ENCODE results near the gene RAVER2.
"Not testable (repeated sequence)": the region's sequence is repeated elsewhere in the genome, so short reads cannot be mapped to it uniquely, and the experiment has no call there.

Gene RAVER2

GRCh38 chr1:64748706-64749105, 3.8 kb downstream of the RAVER2 start:
- DNase-seq, result no peak

- DNase-seq, result no peak
These were observed 5.2 kb downstream of the RAVER2 start for GRCh38 chr1:64750092-64750491.

DNA sequence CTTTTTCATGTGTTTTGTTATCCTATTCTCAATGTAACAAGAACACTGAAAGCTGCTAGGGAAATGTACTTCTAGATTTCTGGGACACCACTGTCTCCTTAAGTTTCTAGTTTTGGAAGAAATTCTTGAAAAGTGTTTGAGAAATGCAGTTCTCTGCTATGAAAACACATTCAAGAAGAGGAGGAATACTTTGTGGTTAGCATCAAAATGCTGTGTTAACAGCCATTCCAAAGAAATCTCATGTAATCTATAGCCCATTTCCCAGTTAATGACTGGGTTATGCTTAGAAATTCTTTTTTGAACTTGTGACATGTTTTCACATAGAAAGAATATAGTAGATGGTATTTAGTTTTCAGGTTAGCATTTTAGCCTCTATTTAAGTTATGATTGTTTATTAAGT, 6.0 kb downstream of the RAVER2 start:
- no peak for DNase-seq

- no peak for DNase-seq
These were observed 9.3 kb downstream of the RAVER2 start for GRCh38 chr1:64754173-64754572.

DNA sequence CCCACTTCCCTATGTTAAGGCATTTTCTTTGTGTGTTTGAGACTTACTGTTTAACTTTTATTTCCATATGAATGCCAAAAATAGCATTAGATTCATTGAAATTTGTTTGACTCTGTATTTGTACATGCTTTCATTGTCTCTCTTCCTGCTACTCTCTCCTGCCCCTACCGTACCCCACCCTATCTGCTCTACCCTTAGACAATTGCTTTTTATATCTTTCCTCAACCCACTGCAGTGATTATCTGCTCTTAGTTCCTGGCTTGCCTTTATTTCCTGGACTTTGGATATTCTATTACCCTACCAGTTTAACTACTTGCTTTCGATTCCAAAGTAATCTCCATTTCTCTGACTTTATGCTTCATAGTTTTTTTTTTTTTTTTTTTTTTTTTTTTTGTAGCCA, 10.5 kb downstream of the RAVER2 start:
- no peak for DNase-seq

- DNase-seq, result no peak
These were observed 11.9 kb downstream of the RAVER2 start for GRCh38 chr1:64756770-64757169.

DNA sequence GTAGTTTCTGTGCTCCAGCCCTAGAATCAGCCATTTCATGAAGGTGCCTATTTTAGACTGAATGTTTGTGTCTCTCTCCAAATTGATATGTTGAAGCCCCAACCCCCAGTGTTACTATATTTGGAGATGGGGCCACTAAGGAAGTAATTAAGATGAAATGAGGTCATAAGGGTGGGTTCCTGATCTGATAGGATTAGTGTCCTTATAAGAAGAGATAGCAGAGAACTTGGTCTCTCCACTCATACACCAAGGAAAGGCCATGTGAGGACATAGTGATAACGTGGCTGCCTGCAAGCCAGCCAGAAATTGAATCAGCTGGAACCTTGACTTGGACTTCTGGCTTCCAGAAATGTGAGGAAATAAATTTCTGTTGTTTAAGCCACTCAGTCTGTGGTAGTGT, 12.3 kb downstream of the RAVER2 start:
- DNase-seq, result no peak

DNA sequence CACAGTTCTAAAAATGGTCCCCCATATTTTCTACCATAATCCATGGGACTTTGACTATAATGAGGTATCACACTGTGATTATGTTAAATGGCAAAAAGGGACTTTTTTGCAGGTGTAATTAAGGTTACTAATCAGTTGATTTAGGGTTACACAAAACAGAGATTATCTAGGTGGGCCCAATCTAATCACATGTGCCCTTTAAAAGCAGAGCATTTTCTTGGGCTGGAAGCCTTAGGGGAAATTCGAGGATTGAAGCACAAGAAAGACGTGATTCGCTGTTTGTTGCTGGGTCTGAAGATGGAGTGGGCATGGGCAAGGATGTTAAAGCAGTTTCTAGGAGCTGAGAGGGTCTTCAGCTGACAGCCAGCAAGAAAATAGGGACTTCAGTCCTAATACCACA, 13.4 kb downstream of the RAVER2 start:
- DNase-seq, result no peak

GRCh38 chr1:64759968-64760367, 15.1 kb downstream of the RAVER2 start:
- no peak for DNase-seq

DNA sequence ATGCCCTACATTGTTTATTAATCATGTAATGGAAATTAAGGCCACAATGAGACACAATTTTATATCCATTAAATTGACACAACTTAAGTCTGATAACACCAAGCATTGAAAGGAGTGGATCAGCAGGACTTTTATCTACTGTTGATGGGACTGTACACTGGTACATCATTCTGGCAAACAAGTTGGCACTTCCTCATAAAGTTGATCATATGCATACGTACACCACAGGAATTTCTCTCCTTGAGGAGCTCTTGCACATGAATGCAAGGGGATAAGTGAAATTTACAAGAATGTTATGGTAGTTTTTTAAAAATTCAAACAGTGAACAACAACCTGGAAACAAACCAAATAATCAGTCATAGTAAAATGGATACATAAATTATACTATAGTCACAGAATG, 20.1 kb downstream of the RAVER2 start:
- DNase-seq, result no peak

DNA sequence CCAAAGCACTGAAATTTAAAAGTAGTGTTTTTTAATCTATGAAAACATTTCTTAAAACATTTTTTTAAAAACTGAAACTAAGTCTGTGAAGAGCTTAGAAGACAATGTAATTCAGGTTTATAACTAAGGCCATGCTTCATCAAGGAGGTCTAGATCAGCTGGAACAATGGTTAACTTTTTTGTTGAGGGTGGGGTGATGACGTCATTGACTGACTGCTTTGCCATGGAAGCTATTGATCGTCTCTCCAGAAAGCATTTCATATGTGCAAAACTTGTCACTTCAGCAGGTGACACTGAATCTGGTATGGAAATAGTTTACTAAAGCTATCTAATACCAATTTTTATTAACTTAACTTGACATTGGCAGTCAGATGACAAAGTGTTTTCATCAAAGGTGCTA, 21.0 kb downstream of the RAVER2 start:
- DNase-seq, result no peak

- no peak for DNase-seq
These were observed 21.6 kb downstream of the RAVER2 start for GRCh38 chr1:64766429-64766828.

DNA sequence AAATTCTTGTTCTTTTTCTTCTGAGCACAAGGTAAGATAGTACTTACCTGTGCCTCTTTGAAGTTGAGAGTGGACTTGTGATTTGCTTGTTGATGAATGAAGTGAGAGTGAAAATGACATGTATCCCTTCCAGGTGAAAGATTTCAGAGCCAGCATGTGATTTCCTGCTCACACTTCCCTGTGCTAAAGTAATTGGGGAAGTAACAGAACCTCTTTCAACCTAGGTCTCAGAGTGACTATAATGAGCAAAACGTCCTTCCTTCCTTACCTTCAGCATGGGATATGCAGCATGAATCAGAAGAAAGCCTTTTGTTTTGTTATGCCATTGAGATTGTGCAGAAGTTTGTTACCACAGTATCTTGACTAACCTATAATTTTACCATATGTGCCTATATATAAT, 24.6 kb downstream of the RAVER2 start:
- DNase-seq, result no peak

GRCh38 chr1:64769971-64770370, 25.1 kb downstream of the RAVER2 start:
- DNase-seq, result no peak

GRCh38 chr1:64773306-64773705, 28.4 kb downstream of the RAVER2 start:
- DNase-seq, result not testable (repeated sequence)

DNA sequence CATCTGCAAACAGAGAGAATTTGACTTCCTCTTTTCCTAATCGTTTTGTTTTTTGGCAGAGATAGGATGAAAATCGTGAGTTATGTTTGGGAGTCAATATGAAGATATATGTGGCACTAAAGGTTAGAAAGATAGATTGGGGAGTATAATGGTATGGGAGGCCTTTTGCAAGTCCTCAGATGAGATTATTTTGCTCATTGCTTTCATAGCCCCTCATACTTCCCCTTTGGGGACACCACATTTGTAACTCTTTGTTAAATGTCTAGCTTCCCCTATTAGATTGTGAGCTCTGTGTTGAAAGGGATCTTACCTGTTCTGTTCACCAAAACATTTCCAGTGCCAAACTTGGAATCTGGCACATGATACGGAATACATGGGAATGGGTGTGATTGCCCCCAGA, 30.2 kb downstream of the RAVER2 start:
- no peak for DNase-seq

GRCh38 chr1:64782044-64782443, 37.2 kb downstream of the RAVER2 start:
- DNase-seq, result not testable (repeated sequence)

DNA sequence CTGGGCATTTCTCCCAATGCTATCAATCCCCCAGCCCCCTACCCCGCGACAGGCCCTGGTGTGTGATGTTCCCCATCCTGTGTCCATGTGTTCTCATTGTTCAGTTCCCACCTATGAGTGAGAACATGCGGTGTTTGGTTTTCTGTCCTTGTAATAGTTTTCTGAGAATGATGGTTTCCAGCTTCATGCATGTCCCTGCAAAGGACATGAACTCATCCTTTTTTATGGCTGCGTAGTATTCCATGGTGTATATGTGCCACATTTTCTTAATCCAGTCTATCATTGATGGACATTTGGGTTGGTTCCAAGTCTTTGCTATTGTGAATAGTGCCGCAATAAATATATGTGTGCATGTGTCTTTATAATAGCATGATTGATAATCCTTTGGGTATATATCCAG, 38.0 kb downstream of the RAVER2 start:
- not testable (repeated sequence) for DNase-seq

GRCh38 chr1:64790832-64791487, 46.1 kb downstream of the RAVER2 start:
- DNase-seq, result no peak

DNA sequence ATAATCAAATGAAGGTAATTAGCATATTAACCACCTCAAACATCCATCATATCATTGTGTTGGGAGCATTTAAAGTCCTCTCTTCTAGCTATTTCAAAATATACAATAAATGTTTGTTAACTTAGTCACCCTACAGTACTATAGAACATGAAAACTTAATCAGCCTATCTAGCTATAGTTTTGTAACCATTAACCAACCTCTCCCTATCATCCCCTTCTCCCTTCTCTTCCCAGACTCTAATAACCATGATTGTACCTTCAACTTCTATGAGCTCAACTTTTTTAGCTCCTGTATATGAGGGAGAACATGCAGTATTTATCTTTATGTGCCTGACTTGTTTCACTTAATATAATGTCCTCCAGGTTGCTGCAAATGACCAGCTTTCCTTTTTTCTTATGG, 54.0 kb downstream of the RAVER2 start:
- DNase-seq, result no peak

DNA sequence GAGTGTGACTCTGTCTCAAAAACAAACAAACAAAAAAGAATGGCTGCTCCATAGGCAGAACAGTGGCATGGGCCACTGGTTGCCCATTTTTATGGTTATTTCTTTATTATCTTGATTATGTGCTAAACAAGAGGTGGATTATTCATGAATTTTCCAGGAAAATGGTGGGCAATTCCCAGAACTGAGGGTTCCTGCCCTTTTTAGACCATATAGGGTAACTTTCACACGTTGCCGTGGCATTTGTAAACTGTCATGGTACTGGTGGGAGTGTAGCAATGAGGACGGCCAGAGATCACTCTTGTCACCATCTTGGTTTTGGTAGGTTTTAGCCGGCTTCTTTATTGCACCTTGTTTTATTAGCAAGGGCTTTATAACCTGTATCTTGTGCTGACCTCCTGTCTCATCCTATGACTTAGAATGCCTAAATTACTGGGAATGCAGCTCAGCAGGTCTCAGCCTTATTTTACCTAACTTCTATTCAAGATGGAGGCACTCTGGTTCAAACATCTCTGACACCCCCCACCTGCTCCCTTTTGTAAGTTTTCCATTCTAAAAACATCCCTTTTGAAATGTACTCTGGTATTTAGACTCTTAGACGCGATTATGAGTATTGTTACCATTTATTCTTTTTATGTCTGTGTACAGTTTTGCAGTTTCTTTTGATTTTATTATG, 57.1 kb downstream of the RAVER2 start:
- DNase-seq, result no peak

DNA sequence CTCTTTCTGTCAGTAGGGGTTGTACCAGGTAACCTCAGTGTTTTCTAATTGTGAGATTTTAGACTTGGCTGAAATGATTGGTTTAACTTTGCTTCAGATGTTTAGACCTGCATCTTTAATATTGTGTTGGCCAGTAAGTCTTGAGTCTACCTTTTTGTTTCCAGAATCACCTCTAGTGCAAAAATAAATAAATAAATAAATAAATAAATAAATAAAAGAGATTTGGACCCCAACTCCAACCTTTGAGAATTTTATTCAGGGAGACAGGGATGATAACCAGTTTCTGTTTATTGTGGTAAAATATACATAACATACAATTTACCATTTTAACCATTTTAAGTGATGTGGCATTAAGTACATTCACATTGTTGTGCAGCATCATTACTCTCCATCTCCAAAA, 64.4 kb downstream of the RAVER2 start:
- DNase-seq, result no peak

DNA sequence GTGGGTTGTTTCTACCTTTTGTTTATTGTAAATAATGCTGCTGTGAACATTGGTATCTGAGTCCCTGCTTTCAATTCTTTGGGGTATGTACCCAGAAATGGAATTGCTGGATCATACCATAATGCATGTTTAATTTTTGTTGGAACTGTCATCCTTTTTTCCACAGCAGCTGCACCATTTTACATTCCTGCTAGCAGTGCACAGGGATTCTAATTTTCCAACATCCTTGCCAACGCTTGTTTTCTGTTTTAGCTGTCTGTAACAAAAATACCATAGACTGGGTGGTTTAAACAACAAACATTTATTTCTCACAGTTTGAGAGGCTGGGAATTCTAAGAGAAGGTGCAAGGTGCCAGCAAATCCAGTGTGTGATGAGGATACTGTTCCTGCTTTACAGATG, 65.1 kb downstream of the RAVER2 start:
- no peak for DNase-seq

DNA sequence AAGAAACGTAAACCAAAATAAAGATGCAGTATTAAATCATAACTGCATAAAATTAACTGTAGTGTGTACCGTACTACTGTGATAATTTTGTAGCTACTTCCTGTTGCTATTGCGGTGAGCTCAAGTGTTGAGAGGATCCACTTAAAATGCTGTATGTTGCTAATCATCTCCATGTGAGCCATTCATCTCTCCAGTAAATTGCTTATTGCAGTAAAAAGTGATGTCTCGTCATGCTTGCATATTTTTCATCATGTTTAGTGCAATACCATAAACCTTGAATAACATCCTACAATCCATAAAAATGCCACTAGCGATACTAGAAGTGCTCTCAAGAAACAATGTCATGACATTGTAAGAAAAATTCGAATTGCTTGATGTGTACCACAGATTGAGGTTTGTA, 66.3 kb downstream of the RAVER2 start:
- no peak for DNase-seq

DNA sequence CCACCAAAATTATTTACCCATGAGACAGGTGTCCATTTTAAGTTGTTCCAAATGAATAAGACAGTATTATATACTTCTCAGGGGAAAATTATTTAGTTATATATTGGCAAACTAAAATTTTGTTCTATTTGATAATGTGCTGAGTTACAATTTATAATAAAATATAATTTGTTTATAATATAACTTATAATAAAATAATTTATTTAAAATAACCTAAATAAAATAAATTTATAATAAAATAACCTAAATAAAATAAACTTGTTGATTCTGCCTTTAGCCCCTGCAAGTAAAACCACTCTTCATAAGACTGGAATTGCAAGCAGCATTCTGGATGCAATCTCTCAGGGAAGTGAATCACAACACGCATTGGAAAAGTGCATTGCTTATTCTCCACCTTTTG, 69.6 kb downstream of the RAVER2 start:
- DNase-seq, result no peak

Data from NCI-H446 treated with DMSO at 0.1 percent for 48 hours (cell line).